Skeletal muscle satellite cell (primary cell): ENCODE measurements around the gene KPTN.
A peak's percentile ranks its signal among the peaks of the same experiment; 100 is the strongest.

ENCODE experiments used
- H3K27me3 ChIP-seq: 2 replicates; pipeline ENCODE4 v1.7.0; 2013; ENCODE audit warnings: low read length; ENCODE audit not compliant: control insufficient read depth, insufficient read depth
- H3K36me3 ChIP-seq: 2 replicates; pipeline ENCODE4 v1.7.0; 2013; ENCODE audit warnings: mild to moderate bottlenecking, control low read depth, low read length; ENCODE audit not compliant: insufficient read depth
- H3K4me1 ChIP-seq: 2 replicates; pipeline ENCODE4 v1.7.0; 2013; ENCODE audit warnings: low read length; ENCODE audit not compliant: control insufficient read depth, insufficient read depth
- H3K4me2 ChIP-seq: 2 replicates; pipeline ENCODE4 v1.7.0; 2013; ENCODE audit warnings: mild to moderate bottlenecking, low read length
- H3K4me3 ChIP-seq: 2 replicates; pipeline ENCODE4 v1.7.0; 2013; ENCODE audit warnings: low read length
- H3K9ac ChIP-seq: 2 replicates; pipeline ENCODE4 v1.7.0; 2013; ENCODE audit warnings: mild to moderate bottlenecking, low read depth, low read length, moderate library complexity
- H3K9me3 ChIP-seq: replicated peaks from 2 replicates; pipeline ENCODE4 v1.7.0; 2013; ENCODE audit warnings: mild to moderate bottlenecking, control low read depth, low read length

Gene KPTN

GRCh38 chr19:47428177-47428894 lies 55.7 kb downstream of the KPTN start:
- H3K4me1 ChIP-seq, result peaks cover 23% of the 10 kb centered on the region
- no peaks in the 10 kb centered on the region for H3K36me3 ChIP-seq
- H3K4me2 ChIP-seq, result peak overlapping the region; percentile 83
- no peaks in the 10 kb centered on the region for H3K9me3 ChIP-seq
- peak overlapping the region; percentile 58 for H3K4me3 ChIP-seq
- peak overlapping the region; percentile 52 for H3K9ac ChIP-seq
- peaks cover 21% of the 10 kb centered on the region for H3K27me3 ChIP-seq

- Histone ChIP-seq H3K4me2 (peak overlapping the region; percentile 83), H3K9me3 (no peaks in the 10 kb centered on the region), H3K4me1 (peaks cover 23% of the 10 kb centered on the region), H3K36me3 (no peaks in the 10 kb centered on the region), H3K4me3 (peak overlapping the region; percentile 44), H3K27me3 (peaks cover 29% of the 10 kb centered on the region), H3K9ac (no peak overlapping the region)
These were observed 56.5 kb downstream of the KPTN start for GRCh38 chr19:47427241-47428176.
